Glutamatergic neuron (in vitro differentiated cells): Measurements from ENCODE around the gene CCDC9B. TPM values are rescaled to one million over a fixed set of nuclear protein-coding genes. Genes with fewer than 3 reads are reported as not detected.
A peak's percentile ranks its signal among the peaks of the same experiment; 100 is the strongest.

ENCODE experiments used
- DNase-seq: peaks from one replicate; pipeline ENCODE4 v3.0.0; 2022
- H3K27ac Mint-ChIP-seq: one replicate; pipeline ENCODE4 v1.8.0; 2020; ENCODE audit warnings: mild to moderate bottlenecking, mixed read lengths, inconsistent platforms; ENCODE audit not compliant: unreplicated experiment
- H3K27me3 Mint-ChIP-seq: one replicate; pipeline ENCODE4 v1.8.0; 2020; ENCODE audit warnings: mild to moderate bottlenecking, moderate library complexity, mixed read lengths, inconsistent platforms; ENCODE audit not compliant: unreplicated experiment
- H3K36me3 Mint-ChIP-seq: one replicate; pipeline ENCODE4 v1.8.0; 2020; ENCODE audit warnings: mild to moderate bottlenecking, mixed read lengths, inconsistent platforms; ENCODE audit not compliant: unreplicated experiment
- H3K4me1 Mint-ChIP-seq: one replicate; pipeline ENCODE4 v1.8.0; 2020; ENCODE audit warnings: mild to moderate bottlenecking, low read depth, mixed read lengths, inconsistent platforms; ENCODE audit not compliant: unreplicated experiment
- H3K4me3 Mint-ChIP-seq: one replicate; pipeline ENCODE4 v1.8.0; 2020; ENCODE audit warnings: mild to moderate bottlenecking, mixed read lengths, inconsistent platforms; ENCODE audit not compliant: unreplicated experiment
- H3K9me3 Mint-ChIP-seq: one replicate; pipeline ENCODE4 v1.8.0; 2020; ENCODE audit warnings: mild to moderate bottlenecking, moderate library complexity, mixed read lengths, inconsistent platforms; ENCODE audit not compliant: unreplicated experiment
- total RNA-seq: library from RNA; stranded (reverse); fragmentation: NEBNext Ultra II Directional; extraction: Animal tissue kit (Norgen Biotek cat#: 25700); gene quantifications from one replicate; pipeline ENCODE4 v1.2.1, GENCODE V29; 2021; ENCODE audit not compliant: unreplicated experiment
- TF ChIP-seq, protein P1 (sequence below): fragments of 200-600 bp; sonication (generic); IDR thresholded peaks from one replicate; pipeline ENCODE4 v1.5.0; 2021; ENCODE audit not compliant: partially characterized antibody, unreplicated experiment

Gene CCDC9B
- total RNA-seq, 1 donor from 2014 or later: 0.49 TPM

DNA sequence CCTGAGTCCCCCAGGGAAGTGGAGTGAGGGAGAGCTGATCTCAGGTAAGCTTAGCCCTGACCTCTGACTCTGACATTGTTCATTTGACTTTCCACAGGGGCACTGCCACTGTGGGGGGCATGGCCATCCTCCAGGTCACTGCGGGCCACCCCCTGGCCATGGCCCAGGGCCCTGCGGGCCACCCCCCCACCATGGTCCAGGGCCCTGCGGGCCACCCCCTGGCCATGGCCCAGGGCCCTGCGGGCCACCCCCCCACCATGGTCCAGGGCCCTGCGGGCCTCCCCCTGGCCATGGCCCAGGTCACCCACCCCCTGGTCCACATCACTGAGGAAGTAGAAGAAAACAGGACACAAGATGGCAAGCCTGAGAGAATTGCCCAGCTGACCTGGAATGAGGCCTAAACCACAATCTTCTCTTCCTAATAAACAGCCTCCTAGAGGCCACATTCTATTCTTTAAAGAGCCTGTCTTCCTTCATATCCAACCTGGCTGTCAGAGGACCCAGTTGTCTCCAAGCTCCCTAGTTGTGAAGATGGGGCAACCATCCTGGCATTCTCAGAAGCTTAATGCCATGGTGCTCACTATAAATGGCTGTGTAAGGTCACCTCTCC lies 15.3 kb upstream of the CCDC9B start:
- TF ChIP-seq, protein P1, sequence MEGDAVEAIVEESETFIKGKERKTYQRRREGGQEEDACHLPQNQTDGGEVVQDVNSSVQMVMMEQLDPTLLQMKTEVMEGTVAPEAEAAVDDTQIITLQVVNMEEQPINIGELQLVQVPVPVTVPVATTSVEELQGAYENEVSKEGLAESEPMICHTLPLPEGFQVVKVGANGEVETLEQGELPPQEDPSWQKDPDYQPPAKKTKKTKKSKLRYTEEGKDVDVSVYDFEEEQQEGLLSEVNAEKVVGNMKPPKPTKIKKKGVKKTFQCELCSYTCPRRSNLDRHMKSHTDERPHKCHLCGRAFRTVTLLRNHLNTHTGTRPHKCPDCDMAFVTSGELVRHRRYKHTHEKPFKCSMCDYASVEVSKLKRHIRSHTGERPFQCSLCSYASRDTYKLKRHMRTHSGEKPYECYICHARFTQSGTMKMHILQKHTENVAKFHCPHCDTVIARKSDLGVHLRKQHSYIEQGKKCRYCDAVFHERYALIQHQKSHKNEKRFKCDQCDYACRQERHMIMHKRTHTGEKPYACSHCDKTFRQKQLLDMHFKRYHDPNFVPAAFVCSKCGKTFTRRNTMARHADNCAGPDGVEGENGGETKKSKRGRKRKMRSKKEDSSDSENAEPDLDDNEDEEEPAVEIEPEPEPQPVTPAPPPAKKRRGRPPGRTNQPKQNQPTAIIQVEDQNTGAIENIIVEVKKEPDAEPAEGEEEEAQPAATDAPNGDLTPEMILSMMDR: no peak
- no peak for DNase-seq

GRCh38 chr15:40354408-40355171 lies 13.9 kb upstream of the CCDC9B start:
- H3K4me1 Mint-ChIP-seq: peaks cover 44% of the 10 kb centered on the region
- H3K4me3 Mint-ChIP-seq: peak overlapping the region; percentile 67
- peak overlapping the region; percentile 94 for H3K27ac Mint-ChIP-seq
- peak; percentile 81 for DNase-seq
- TF ChIP-seq, protein P1: peak; percentile 49
- peaks cover 11% of the 10 kb centered on the region for H3K9me3 Mint-ChIP-seq
- no peaks in the 10 kb centered on the region for H3K36me3 Mint-ChIP-seq
- peaks cover 17% of the 10 kb centered on the region for H3K27me3 Mint-ChIP-seq

More for the DNA sequence above, 15.3 kb upstream of the CCDC9B start:
- Mint-ChIP-seq H3K9me3 (peaks cover 11% of the 10 kb centered on the region), H3K27ac (peak overlapping the region; percentile 52), H3K4me3 (no peak overlapping the region), H3K27me3 (peaks cover 18% of the 10 kb centered on the region), H3K36me3 (no peaks in the 10 kb centered on the region), H3K4me1 (peaks cover 49% of the 10 kb centered on the region)

DNA sequence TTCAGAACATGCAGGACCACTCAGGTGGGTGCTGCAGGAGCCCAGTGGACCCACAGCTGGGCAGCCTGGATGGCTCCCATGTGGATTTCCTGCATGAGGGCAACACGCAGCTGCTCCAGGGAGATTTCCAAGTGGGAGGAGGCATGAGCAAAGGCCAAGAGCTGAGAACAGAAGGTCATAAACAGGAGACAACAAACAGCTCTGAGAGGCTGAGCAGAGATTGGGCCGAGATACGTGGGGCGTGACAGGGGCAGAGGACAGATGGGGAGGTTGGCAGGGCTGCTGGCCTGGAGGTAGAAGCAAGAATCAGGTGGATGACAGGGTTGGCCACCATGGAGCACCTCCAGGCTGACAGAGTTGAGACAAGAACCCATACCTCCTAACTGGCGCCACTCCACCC lies 13.0 kb upstream of the CCDC9B start:
- no peak for DNase-seq
- peaks cover 8% of the 10 kb centered on the region for H3K9me3 Mint-ChIP-seq
- peak overlapping the region; percentile 67 for H3K4me3 Mint-ChIP-seq
- H3K4me1 Mint-ChIP-seq: peaks cover 36% of the 10 kb centered on the region
- H3K27ac Mint-ChIP-seq: peak overlapping the region; percentile 94
- H3K36me3 Mint-ChIP-seq: no peaks in the 10 kb centered on the region
- TF ChIP-seq, protein P1: no peak
- H3K27me3 Mint-ChIP-seq: peaks cover 13% of the 10 kb centered on the region

- Mint-ChIP-seq H3K4me3 (no peak overlapping the region), H3K9me3 (peaks cover 8% of the 10 kb centered on the region), H3K27me3 (peaks cover 15% of the 10 kb centered on the region), H3K27ac (no peak overlapping the region), H3K4me1 (peaks cover 34% of the 10 kb centered on the region), H3K36me3 (no peaks in the 10 kb centered on the region)
- DNase-seq: no peak
- TF ChIP-seq, protein P1: no peak
Measured at GRCh38 chr15:40352281-40352901, 11.7 kb upstream of the CCDC9B start.
